Superior temporal gyrus (tissue), 1 donor: ENCODE results near the gene RHOF.
"Not testable (repeated sequence)": the region's sequence is repeated elsewhere in the genome, so short reads cannot be mapped to it uniquely, and the experiment has no call there.

ENCODE experiments used
- DNase-seq: peaks from one replicate; pipeline ENCODE4 v3.0.0-alpha.2; 2016; ENCODE audit errors: extremely low spot score

RHOF gene

DNA sequence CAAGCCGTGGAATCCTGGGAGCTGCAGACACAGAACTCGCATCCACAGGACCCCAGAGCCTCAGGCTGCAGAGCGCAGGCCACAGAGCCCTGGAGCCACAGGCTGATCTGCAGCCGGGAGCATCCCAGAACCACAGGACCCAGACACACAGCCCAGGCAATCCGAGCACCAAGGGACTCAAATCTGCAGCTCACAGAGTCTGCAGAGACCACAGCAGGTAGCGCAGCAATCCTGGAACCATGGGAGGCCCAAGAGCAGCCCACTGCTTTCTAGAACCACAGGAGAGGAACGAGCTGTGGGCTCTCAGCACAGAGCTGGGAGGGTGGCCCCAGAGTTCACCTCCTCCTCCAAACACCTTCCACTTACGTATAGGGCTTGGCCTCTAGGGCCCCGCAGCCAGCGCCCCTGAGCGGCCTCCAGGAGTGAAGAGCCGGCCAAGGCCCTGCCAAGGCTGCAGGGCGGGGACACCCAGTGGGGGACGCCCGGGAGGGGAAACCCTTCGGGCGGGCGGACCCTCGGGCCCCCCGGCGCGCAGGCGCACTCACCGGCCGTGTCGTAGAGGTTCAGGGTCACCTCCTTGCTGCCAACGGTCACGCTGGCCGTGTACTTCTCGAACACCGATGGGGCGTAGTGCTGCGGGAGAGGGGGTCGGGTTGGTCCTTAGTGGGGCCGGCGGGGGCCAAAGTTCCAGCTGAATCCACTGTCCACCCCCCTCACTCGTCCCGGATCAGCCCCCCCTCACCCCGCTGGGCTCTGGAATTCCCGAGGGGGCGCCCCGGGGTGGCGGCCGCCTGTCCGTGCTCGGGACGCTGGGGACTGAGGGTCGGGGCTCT, 665 bp downstream of the RHOF start:
- no peak for DNase-seq

DNA sequence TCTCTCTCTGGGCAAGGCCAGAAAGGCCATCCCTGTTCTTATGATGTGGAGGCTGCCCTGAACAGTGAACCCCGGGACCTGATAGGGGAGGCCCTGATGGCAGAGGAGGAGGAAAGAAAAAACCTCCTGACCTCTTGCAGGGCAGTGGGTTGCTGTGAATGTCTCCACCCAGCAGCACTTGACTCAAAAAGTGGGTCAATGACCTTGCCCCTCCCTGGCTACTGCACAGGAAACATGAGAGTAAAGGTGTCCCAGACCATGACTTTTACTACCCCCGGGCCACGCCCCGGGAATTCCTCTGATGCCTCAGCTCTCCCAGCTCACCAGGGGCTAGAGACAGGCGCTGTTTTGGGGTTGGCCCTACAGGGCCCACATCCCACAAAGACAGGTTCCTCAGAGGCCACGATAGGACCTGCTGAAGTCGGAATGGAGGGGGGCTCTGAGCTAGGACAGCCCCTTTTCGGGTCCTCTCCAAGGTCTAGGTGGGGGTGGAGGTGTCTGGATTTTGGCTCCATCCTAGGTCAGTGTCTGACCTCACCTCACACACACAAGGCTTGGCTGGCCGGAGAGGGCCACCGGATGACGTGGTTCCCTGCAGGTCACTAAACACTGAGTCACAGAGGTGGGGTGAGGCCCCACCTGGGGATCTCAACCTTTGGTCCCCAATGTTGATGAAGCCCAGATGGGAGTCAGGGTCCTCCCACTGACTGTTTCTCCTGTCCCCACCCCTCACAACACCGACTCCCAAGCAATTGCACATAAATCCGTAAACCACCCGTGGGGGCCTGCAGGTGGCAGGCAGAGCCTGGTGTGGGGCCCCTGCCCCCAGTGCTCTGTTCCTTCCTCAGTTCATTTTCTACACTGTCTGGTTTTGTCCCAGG, 1.6 kb downstream of the RHOF start:
- DNase-seq: no peak

GRCh38 chr12:121790785-121791184, 2.7 kb downstream of the RHOF start:
- not testable (repeated sequence) for DNase-seq

GRCh38 chr12:121789800-121790728, 3.4 kb downstream of the RHOF start:
- DNase-seq: no peak

- DNase-seq: no peak
Measured at GRCh38 chr12:121789233-121789781, 4.2 kb downstream of the RHOF start.

DNA sequence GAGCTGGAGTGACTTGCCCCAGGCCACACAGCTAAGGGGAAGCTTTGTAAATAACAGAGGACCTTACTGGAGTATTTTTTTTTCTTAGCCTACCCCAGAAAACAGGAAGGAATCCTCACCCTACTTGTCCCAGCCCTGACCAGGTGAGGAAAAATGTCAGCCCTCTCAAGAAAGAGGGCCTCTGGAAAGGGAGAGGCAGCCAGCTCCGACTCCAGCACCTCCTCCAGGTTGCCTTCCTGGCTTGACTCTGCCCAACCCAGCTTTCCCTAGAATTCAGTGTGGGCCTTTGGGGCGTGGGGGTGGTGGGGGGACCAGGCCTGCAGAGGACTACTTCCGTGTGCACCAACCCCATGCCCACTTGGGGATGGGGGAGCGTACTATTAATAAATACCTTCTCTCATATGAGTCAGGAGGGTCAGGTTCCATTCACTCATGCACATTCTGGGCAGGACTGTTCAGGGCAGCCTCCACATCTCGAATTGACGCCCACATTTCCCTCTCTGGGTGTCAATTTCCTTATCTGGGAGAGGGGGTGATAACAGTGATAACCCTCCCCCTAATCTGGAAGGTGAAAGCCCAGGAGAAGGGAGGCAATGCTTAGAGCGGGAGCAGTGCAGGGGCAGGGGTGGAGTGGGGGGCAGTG, 5.2 kb downstream of the RHOF start:
- DNase-seq: no peak

DNA sequence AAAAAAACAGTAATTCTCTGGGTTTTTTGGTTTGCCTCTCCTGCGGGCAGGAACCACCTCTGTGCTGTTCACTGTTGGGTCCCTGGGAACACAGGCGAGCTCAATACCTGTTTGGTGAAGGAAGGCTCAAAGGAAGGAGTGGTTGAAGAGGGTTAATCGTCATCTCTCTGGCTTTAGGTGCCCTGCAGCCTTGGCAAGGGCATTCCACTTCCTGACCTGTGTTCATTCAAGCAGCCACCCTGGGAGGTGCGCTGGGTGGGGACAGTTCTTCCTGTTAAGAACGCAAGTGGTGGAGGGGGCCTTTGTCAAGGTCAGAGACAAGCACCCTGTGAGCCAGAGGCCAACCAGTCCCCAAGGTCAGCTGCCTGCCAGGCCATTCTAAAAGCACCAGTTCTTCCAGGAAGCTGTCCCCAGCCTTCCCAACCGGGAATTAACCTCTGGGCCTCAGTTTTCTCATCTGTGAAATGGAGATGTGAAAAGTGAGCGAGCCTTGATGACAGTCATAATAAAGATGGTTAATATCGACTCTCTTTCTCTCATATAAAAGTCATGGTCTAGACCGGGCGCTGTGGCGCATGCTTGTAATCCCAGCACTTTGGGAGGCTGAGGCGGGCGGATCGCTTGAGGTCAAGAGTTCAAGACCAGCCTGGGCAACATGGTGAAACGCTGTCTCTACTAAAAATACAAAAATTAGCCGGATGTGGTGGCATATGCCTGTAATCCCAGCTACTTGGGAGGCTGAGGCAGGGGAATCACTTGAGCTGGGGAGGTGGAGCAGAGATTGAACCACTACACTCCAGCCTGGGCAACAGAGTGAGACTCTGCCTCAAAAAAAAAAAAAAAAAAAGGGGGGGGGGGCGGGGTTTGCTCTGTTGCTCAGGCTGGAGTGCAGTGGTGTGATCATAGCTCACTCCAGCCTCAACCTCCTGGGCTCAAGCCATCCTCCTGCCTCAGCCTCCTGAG, 6.1 kb downstream of the RHOF start:
- DNase-seq: no peak

- no peak for DNase-seq
Measured at GRCh38 chr12:121786440-121786825, 7.1 kb downstream of the RHOF start.

- DNase-seq: no peak
Measured at GRCh38 chr12:121784460-121784859, 9.0 kb downstream of the RHOF start.

DNA sequence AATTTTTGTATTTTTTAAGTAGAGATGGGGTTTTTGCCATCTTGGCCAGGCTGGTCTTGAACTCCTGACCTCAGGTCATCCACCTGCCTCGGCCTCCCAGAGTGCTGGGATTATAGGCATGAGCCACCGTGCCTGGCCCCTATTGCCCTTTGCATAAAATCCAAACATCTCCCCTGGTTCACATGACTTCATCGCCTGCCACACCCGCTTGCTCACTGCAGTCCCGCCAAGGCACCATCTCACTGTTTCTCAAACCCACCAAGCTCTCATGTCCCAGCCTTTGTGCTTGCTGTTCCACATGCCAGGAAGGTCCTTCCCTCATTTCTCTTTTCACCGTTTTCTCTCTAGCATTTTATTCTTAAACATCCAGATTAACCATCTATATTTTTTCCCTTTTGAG, 9.7 kb downstream of the RHOF start:
- no peak for DNase-seq

DNA sequence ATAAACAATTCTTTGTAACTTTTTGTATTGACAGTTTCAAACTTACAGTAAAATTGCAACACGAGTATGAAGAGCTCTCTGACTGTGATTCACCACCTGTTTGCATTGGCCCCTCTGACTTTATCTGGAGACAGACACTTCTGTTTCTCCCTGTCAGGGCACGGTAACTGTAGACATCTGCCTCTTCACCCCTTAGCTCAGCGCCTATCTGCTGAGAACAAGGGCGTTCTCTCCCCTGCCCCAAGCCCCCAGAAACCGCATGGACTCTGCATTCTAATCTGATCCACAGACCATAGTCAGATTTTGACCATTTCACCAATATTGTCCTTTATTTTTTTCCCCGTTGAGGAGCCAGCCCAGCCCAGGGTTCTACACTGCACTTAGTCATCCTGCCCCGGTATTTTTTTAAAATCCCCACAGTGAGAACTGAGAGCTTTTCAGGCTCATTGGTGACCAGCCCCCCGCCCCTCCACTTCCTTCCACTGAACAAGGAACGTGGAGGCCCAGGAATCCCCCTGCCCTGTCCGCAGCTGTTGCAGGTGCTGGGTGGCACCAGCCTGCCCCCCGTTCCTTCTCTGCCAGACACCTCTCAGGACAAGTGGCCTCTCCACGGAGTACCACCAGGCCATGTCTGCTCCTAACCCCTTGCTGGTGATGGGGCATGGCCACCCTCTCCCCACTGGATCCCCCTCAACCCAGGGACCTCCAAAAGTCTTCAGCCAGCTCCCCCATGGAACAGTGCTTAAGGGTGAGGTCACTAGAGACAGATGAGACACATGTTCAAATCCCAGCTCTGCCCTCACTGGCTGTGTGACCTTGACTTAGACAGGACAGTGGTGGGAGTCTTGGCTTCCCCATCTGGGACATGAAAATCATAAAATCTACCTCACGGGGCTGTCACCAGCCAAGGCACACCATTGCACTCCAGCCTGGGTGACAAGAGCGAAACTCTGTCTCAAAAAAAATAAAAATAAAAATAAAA, 11.2 kb downstream of the RHOF start:
- no peak for DNase-seq

DNA sequence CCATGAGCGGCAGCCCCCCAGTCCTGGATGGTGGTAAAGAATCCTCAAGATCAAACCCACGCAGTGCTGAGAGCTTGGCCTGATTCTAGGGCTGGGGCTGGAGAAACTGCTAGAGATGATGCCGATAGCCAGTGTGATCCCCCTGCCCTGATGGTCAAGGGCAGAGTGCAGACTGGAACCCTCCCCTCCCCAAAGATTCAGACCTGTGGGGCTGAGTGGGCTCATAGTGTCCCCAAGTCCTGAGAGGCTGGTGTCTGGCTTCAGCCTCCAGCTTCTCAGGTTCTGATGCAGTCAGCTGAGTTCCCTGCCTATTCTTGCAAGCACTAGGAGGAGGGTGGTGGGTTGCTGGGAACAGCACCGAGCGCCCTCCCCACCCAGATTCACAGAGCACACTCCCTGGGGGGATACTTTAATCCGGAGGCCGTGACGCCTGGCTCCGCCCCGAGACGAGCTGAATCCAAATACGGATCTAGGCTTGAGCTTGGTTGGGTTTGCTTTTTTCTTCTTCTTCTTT, 11.9 kb downstream of the RHOF start:
- no peak for DNase-seq

DNA sequence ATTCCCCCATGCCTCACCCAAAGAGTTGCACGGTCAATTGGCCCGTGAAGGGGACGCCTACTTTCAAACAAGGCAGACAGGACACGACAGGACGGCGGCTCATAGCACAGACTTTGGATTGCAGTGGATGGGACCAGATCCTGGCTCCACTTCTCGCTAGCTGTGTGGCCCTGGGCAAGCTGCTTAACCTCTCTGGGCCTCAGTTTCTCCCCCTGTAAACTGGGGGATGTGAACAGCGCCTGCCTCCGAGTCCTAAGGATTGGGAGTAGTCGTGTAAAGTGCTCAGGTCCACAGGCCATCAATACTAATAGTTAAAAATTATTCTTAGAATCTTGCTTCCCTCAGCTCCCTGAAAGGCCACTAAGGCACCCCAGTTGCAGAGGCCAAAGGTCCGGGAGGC, 13.1 kb downstream of the RHOF start:
- DNase-seq: no peak

- DNase-seq: no peak
Measured at GRCh38 chr12:121779422-121779895, 14.0 kb downstream of the RHOF start.

DNA sequence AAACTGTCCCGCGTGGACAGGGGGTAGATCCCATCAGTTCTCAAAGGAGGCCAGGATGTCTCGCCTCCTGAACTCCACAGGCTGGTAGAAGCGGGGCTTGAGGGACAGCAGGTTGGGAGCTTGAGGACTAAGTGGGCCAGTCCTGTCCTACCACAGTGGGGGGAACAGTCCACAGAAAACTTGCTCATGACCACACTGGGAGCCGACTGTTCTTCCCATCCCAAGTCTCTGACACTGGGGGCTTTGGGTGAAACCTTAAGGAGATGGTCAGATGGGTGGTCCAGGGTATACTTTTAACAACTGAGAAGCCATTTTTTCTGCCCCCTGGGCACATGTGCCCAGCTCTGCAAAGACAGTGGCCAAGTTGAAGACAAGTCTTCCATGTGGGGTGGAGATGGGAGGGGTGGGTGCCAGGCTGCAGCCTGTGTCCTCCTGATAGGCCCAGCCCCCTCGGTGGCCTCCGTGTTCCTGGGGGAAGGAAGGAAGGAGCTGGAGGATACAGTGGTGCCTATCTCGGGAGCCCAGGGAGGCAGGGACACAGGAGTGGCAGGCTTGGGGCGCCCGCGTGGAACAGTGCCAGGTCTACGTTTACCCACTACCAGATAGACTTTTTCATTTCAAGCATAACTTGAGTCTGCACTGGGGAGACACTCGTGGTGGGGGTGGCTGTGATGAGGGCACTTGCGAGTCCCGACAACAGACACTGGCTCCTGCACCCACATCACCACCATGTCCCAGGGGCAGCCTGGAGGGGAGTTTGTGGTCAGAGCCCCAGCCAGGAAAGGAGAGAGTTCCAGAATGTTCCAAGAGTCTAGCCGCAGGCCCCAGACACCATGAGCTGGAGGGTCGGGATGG, 14.7 kb downstream of the RHOF start:
- no peak for DNase-seq

GRCh38 chr12:121776190-121777098, 17.0 kb downstream of the RHOF start:
- peak; percentile 66 for DNase-seq
